ENCODE data around the gene PHF14.

GRCh38 chr7:10939237-10939910, 34.3 kb upstream of the PHF14 start:
- TF ChIP-seq EZH2phosphoT487 (IDR thresholded peaks at IDR 0.05; ENCODE audit: unreplicated experiment): no peak
- TF ChIP-seq, protein P1, sequence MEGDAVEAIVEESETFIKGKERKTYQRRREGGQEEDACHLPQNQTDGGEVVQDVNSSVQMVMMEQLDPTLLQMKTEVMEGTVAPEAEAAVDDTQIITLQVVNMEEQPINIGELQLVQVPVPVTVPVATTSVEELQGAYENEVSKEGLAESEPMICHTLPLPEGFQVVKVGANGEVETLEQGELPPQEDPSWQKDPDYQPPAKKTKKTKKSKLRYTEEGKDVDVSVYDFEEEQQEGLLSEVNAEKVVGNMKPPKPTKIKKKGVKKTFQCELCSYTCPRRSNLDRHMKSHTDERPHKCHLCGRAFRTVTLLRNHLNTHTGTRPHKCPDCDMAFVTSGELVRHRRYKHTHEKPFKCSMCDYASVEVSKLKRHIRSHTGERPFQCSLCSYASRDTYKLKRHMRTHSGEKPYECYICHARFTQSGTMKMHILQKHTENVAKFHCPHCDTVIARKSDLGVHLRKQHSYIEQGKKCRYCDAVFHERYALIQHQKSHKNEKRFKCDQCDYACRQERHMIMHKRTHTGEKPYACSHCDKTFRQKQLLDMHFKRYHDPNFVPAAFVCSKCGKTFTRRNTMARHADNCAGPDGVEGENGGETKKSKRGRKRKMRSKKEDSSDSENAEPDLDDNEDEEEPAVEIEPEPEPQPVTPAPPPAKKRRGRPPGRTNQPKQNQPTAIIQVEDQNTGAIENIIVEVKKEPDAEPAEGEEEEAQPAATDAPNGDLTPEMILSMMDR (conservative IDR thresholded peaks at IDR 0.05; ENCODE audit: low read depth in 2 of 2): no peak
- no peak for TF ChIP-seq JUNB (IDR thresholded peaks at IDR 0.05; ENCODE audit: unreplicated experiment)
- TF ChIP-seq EZH2 (IDR thresholded peaks at IDR 0.05; ENCODE audit: low read depth, unreplicated experiment): no peak
- TF ChIP-seq, protein P2, sequence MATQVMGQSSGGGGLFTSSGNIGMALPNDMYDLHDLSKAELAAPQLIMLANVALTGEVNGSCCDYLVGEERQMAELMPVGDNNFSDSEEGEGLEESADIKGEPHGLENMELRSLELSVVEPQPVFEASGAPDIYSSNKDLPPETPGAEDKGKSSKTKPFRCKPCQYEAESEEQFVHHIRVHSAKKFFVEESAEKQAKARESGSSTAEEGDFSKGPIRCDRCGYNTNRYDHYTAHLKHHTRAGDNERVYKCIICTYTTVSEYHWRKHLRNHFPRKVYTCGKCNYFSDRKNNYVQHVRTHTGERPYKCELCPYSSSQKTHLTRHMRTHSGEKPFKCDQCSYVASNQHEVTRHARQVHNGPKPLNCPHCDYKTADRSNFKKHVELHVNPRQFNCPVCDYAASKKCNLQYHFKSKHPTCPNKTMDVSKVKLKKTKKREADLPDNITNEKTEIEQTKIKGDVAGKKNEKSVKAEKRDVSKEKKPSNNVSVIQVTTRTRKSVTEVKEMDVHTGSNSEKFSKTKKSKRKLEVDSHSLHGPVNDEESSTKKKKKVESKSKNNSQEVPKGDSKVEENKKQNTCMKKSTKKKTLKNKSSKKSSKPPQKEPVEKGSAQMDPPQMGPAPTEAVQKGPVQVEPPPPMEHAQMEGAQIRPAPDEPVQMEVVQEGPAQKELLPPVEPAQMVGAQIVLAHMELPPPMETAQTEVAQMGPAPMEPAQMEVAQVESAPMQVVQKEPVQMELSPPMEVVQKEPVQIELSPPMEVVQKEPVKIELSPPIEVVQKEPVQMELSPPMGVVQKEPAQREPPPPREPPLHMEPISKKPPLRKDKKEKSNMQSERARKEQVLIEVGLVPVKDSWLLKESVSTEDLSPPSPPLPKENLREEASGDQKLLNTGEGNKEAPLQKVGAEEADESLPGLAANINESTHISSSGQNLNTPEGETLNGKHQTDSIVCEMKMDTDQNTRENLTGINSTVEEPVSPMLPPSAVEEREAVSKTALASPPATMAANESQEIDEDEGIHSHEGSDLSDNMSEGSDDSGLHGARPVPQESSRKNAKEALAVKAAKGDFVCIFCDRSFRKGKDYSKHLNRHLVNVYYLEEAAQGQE (IDR thresholded peaks at IDR 0.05; ENCODE audit: unreplicated experiment): no peak
- TF ChIP-seq POLR2AphosphoS5 (IDR thresholded peaks at IDR 0.05; ENCODE audit: low read depth): no peak
- no peak for TF ChIP-seq CREB1 (CRISPR knock-in tag; IDR thresholded peaks at IDR 0.05; ENCODE audit: low read depth)
- TF ChIP-seq ZNF114 (CRISPR knock-in tag; IDR thresholded peaks at IDR 0.05): no peak
- no peak for TF ChIP-seq ZNF331 (CRISPR knock-in tag; IDR thresholded peaks at IDR 0.05; ENCODE audit: low read depth)
- no peak for TF ChIP-seq STAT1 (IDR thresholded peaks at IDR 0.05; ENCODE audit: unreplicated experiment)
- no peak for TF ChIP-seq ETS1 (IDR thresholded peaks at IDR 0.05)
